Hepatocyte (in vitro differentiated cells): ENCODE data around the gene CDC14B.
"Not testable (repeated sequence)": the region's sequence is repeated elsewhere in the genome, so short reads cannot be mapped to it uniquely, and the experiment has no call there.

Experiments used
- CTCF ChIP-seq: fragments of 200-600 bp; sonication (generic); IDR thresholded peaks from 2 replicates; pipeline ENCODE4 v1.5.1; 2016; ENCODE audit warnings: antibody characterized with exemption, mild to moderate bottlenecking; ENCODE audit not compliant: poor library complexity
- EZH2 ChIP-seq: fragments of 200-600 bp; sonication (generic); IDR thresholded peaks from 2 replicates; pipeline ENCODE4 v1.6.1; 2016; ENCODE audit warnings: antibody characterized with exemption, mild to moderate bottlenecking, borderline replicate concordance
- EZH2phosphoT487 ChIP-seq: fragments of 200-600 bp; sonication (generic); IDR thresholded peaks from one replicate; pipeline ENCODE4 v1.6.1; 2018; ENCODE audit warnings: antibody characterized with exemption, mild to moderate bottlenecking, low read depth, moderate library complexity; ENCODE audit not compliant: unreplicated experiment, severe bottlenecking

GRCh38 chr9:96543131-96543530 lies 76.5 kb downstream of the CDC14B start:
- TF ChIP-seq CTCF, EZH2, EZH2phosphoT487: not testable (repeated sequence)
